Measurements from ENCODE around the gene DMTF1.
"Not testable (repeated sequence)": the region's sequence is repeated elsewhere in the genome, so short reads cannot be mapped to it uniquely, and the experiment has no call there.

The DMTF1 gene

GRCh38 chr7:87202705-87203104, 50.5 kb downstream of the DMTF1 start:
- H3K4me1 ChIP-seq (ENCODE audit: insufficient read depth, low read length, poor library complexity, severe bottlenecking): no peaks in the 10 kb centered on the region
- H4K20me1 ChIP-seq (ENCODE audit: insufficient read depth, low read length, poor library complexity, severe bottlenecking): peaks cover 12% of the 10 kb centered on the region
- H3K4me3 ChIP-seq (ENCODE audit: low read length, poor library complexity, severe bottlenecking): no peak overlapping the region
- H3K9ac ChIP-seq (ENCODE audit: low read depth, low read length, poor library complexity, severe bottlenecking): no peak overlapping the region
- H3K36me3 ChIP-seq (ENCODE audit: insufficient read depth, low read length): peaks cover 42% of the 10 kb centered on the region; the same call in 1 of the 2 replicates
- no peaks in the 10 kb centered on the region for H3K9me2 ChIP-seq (replicated peaks; ENCODE audit: low read depth, low read length)
- no peak overlapping the region for H3K4me2 ChIP-seq (ENCODE audit: low read depth, low read length, poor library complexity, severe bottlenecking)
- H3K27me3 ChIP-seq (ENCODE audit: insufficient read depth, low read length, poor library complexity, severe bottlenecking): no peaks in the 10 kb centered on the region
- no peaks in the 10 kb centered on the region for H3F3A ChIP-seq (ENCODE audit: low read depth)
- no peak for TF ChIP-seq CTCF (conservative IDR thresholded peaks at IDR 0.05; ENCODE audit: low read length)
- no peak for TF ChIP-seq EZH2phosphoT487 (IDR thresholded peaks at IDR 0.05; ENCODE audit: borderline replicate concordance)
- H3K9me3 ChIP-seq (ENCODE audit: insufficient read depth, low read depth, low read length): peaks cover 7% of the 10 kb centered on the region; the same call in 1 of the 2 replicates
- peaks cover 67% of the 10 kb centered on the region for H3K79me2 ChIP-seq (ENCODE audit: insufficient read depth, low read length)
- H2AFZ ChIP-seq (ENCODE audit: low read length): no peak overlapping the region

GRCh38 chr7:87203929-87204328, 51.7 kb downstream of the DMTF1 start:
- not testable (repeated sequence) for H3K9ac ChIP-seq (ENCODE audit: low read depth, low read length, poor library complexity, severe bottlenecking); H3K9me2 ChIP-seq (replicated peaks; ENCODE audit: low read depth, low read length); H3K4me3 ChIP-seq (ENCODE audit: low read length, poor library complexity, severe bottlenecking); H3F3A ChIP-seq (ENCODE audit: low read depth); H3K4me1 ChIP-seq (ENCODE audit: insufficient read depth, low read length, poor library complexity, severe bottlenecking); H3K27me3 ChIP-seq (ENCODE audit: insufficient read depth, low read length, poor library complexity, severe bottlenecking); H3K9me3 ChIP-seq (ENCODE audit: insufficient read depth, low read depth, low read length); H3K4me2 ChIP-seq (ENCODE audit: low read depth, low read length, poor library complexity, severe bottlenecking); H2AFZ ChIP-seq (ENCODE audit: low read length); H4K20me1 ChIP-seq (ENCODE audit: insufficient read depth, low read length, poor library complexity, severe bottlenecking)
- H3K36me3 ChIP-seq (ENCODE audit: insufficient read depth, low read length): peaks cover 30% of the 10 kb centered on the region; the same call in 1 of the 2 replicates
- H3K79me2 ChIP-seq (ENCODE audit: insufficient read depth, low read length): peaks cover 62% of the 10 kb centered on the region

GRCh38 chr7:87204933-87205332, 52.7 kb downstream of the DMTF1 start:
- Histone ChIP-seq H3K4me2 (ENCODE audit: low read depth, low read length, poor library complexity, severe bottlenecking) (no peak overlapping the region), H4K20me1 (ENCODE audit: insufficient read depth, low read length, poor library complexity, severe bottlenecking) (no peaks in the 10 kb centered on the region), H2AFZ (ENCODE audit: low read length) (no peak overlapping the region), H3K36me3 (ENCODE audit: insufficient read depth, low read length) (peaks cover 23% of the 10 kb centered on the region; the same call in 1 of the 2 replicates), H3K9me2 (replicated peaks; ENCODE audit: low read depth, low read length) (no peaks in the 10 kb centered on the region), H3K79me2 (ENCODE audit: insufficient read depth, low read length) (peaks cover 59% of the 10 kb centered on the region), H3K9me3 (ENCODE audit: insufficient read depth, low read depth, low read length) (peaks cover 7% of the 10 kb centered on the region; the same call in 1 of the 2 replicates), H3K4me3 (ENCODE audit: low read length, poor library complexity, severe bottlenecking) (no peak overlapping the region), H3F3A (ENCODE audit: low read depth) (no peaks in the 10 kb centered on the region), H3K4me1 (ENCODE audit: insufficient read depth, low read length, poor library complexity, severe bottlenecking) (no peaks in the 10 kb centered on the region), H3K27me3 (ENCODE audit: insufficient read depth, low read length, poor library complexity, severe bottlenecking) (no peaks in the 10 kb centered on the region), H3K9ac (ENCODE audit: low read depth, low read length, poor library complexity, severe bottlenecking) (no peak overlapping the region)
- TF ChIP-seq EZH2phosphoT487 (IDR thresholded peaks at IDR 0.05; ENCODE audit: borderline replicate concordance) (no peak), CTCF (conservative IDR thresholded peaks at IDR 0.05; ENCODE audit: low read length) (no peak)

- H3K79me2 ChIP-seq (ENCODE audit: insufficient read depth, low read length): peaks cover 59% of the 10 kb centered on the region
- H3K9me2 ChIP-seq (replicated peaks; ENCODE audit: low read depth, low read length); H3K4me1 ChIP-seq (ENCODE audit: insufficient read depth, low read length, poor library complexity, severe bottlenecking); H2AFZ ChIP-seq (ENCODE audit: low read length); H3K9ac ChIP-seq (ENCODE audit: low read depth, low read length, poor library complexity, severe bottlenecking); H3K4me2 ChIP-seq (ENCODE audit: low read depth, low read length, poor library complexity, severe bottlenecking); H3K9me3 ChIP-seq (ENCODE audit: insufficient read depth, low read depth, low read length); H4K20me1 ChIP-seq (ENCODE audit: insufficient read depth, low read length, poor library complexity, severe bottlenecking); H3K4me3 ChIP-seq (ENCODE audit: low read length, poor library complexity, severe bottlenecking); H3F3A ChIP-seq (ENCODE audit: low read depth); H3K27me3 ChIP-seq (ENCODE audit: insufficient read depth, low read length, poor library complexity, severe bottlenecking): not testable (repeated sequence)
- H3K36me3 ChIP-seq (ENCODE audit: insufficient read depth, low read length): peaks cover 17% of the 10 kb centered on the region; the same call in 1 of the 2 replicates
Observed at GRCh38 chr7:87205701-87206100, 53.4 kb downstream of the DMTF1 start.

Data from Loucy (cell line).